Vagina (tissue), 2 donors: ENCODE measurements around the gene PLSCR1. TPM values are rescaled to one million over a fixed set of nuclear protein-coding genes. Genes with fewer than 3 reads are reported as not detected.
"Not testable (repeated sequence)": the region's sequence is repeated elsewhere in the genome, so short reads cannot be mapped to it uniquely, and the experiment has no call there.

Source experiments
- DNase-seq, 2 donors: peaks; one replicate each; pipeline ENCODE4 v3.0.0-alpha.2; 2017; ENCODE audit errors: extremely low spot score in 2 of 2
- H3K27ac ChIP-seq: fragments of 200-600 bp; sonication (generic); one replicate; pipeline ENCODE4 v1.5.1; 2019
- H3K27me3 ChIP-seq: fragments of 200-600 bp; sonication (generic); one replicate; pipeline ENCODE4 v1.5.1; 2019
- H3K36me3 ChIP-seq, 2 donors: fragments of 200-600 bp; sonication (generic); one replicate each; pipeline ENCODE4 v1.5.1; 2017 to 2019
- H3K4me1 ChIP-seq: fragments of 200-600 bp; sonication (generic); one replicate; pipeline ENCODE4 v1.5.1; 2019
- H3K4me3 ChIP-seq, 2 donors: fragments of 200-600 bp; sonication (generic); 1 replicate in 1 of 2; 2 replicates in 1 of 2; pipeline ENCODE4 v1.5.1; 2016 to 2019
- H3K9me3 ChIP-seq: fragments of 200-600 bp; sonication (generic); one replicate; pipeline ENCODE4 v1.5.1; 2019
- POLR2A ChIP-seq, 2 donors: fragments of 450-650 bp; IDR thresholded peaks; one replicate each; pipeline ENCODE4 v1.6.1; 2017; ENCODE audit warnings: antibody characterized with exemption in 2 of 2, mild to moderate bottlenecking in 2 of 2, moderate library complexity in 2 of 2
- POLR2AphosphoS5 ChIP-seq, 2 donors: sonication (generic); formaldehyde crosslinking; IDR thresholded peaks; one replicate each; pipeline ENCODE4 v1.9.0; 2017; ENCODE audit warnings: antibody characterized with exemption in 2 of 2, mild to moderate bottlenecking in 2 of 2, low read depth in 1 of 2; ENCODE audit not compliant: insufficient read depth in 1 of 2
- intact Hi-C: fragments of 100-400 bp; cut with DNase I; formaldehyde crosslinking; loops from one replicate; pipeline ENCODE4 v1.15.1; 2023
- total RNA-seq: library from RNA; depleted of rRNA; stranded (reverse); fragments of >200 nt; gene quantifications from one replicate; pipeline ENCODE4 v1.2.3, GENCODE V29; 2016
- TF ChIP-seq, protein P1 (sequence below), 3 experiments: fragments of 450-650 bp in 2 of 3; fragments of 200-600 bp in 1 of 3; sonication (generic) in 1 of 3; IDR thresholded peaks; one replicate each; pipeline ENCODE4 v1.5.1; 2017 to 2019; ENCODE audit warnings: antibody characterized with exemption in 3 of 3, mild to moderate bottlenecking in 2 of 3, moderate library complexity in 2 of 3

Gene PLSCR1
- total RNA-seq, 1 donor from 2014 or later = 78.1 TPM

DNA sequence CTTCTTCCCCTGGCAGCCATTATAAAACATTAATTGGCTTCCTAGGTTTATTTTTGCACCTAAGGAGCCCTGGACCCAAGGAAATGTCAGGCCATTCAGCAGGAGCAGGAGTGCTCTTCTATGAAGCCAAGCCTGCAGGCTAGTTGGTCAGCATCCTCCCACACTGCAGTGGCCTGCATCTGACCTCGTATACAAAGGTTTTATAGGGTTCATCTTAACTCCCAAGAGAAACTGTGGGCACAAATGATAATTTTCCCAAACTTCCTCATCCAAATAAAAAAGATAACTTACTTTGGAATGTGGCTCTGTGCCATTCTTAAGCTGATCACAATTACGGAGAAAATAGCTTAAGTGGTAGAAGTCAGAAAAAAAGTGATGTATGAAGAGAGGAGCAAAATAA lies 19.4 kb downstream of the PLSCR1 start:
- Histone ChIP-seq H3K36me3 (peaks cover 0 to 7% of the 10 kb centered on the region in 2 donors), H3K4me1 (no peaks in the 10 kb centered on the region), H3K9me3 (no peaks in the 10 kb centered on the region), H3K27me3 (no peaks in the 10 kb centered on the region), H3K27ac (no peak overlapping the region), H3K4me3 (no peak overlapping the region)
- DNase-seq = no peak
- intact Hi-C loops = no loop called here
- TF ChIP-seq POLR2AphosphoS5 (IDR thresholded peaks at IDR 0.05; ENCODE audit: insufficient read depth in 1 of 2, low read depth in 1 of 2) (no peak), POLR2A (IDR thresholded peaks at IDR 0.05) (no peak)
- TF ChIP-seq, protein P1, sequence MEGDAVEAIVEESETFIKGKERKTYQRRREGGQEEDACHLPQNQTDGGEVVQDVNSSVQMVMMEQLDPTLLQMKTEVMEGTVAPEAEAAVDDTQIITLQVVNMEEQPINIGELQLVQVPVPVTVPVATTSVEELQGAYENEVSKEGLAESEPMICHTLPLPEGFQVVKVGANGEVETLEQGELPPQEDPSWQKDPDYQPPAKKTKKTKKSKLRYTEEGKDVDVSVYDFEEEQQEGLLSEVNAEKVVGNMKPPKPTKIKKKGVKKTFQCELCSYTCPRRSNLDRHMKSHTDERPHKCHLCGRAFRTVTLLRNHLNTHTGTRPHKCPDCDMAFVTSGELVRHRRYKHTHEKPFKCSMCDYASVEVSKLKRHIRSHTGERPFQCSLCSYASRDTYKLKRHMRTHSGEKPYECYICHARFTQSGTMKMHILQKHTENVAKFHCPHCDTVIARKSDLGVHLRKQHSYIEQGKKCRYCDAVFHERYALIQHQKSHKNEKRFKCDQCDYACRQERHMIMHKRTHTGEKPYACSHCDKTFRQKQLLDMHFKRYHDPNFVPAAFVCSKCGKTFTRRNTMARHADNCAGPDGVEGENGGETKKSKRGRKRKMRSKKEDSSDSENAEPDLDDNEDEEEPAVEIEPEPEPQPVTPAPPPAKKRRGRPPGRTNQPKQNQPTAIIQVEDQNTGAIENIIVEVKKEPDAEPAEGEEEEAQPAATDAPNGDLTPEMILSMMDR (IDR thresholded peaks at IDR 0.05) = no peak

GRCh38 chr3:146523531-146523930 lies 20.9 kb downstream of the PLSCR1 start:
- intact Hi-C loops = no loop called here
- H3K4me1 ChIP-seq = no peaks in the 10 kb centered on the region
- H3K27ac ChIP-seq = no peak overlapping the region
- no peak for DNase-seq
- TF ChIP-seq POLR2A (IDR thresholded peaks at IDR 0.05) (no peak), POLR2AphosphoS5 (IDR thresholded peaks at IDR 0.05; ENCODE audit: insufficient read depth in 1 of 2, low read depth in 1 of 2) (no peak)
- TF ChIP-seq, protein P1 (IDR thresholded peaks at IDR 0.05) = no peak
- H3K36me3 ChIP-seq = peaks cover 0 to 7% of the 10 kb centered on the region in 2 donors
- no peaks in the 10 kb centered on the region for H3K27me3 ChIP-seq
- H3K4me3 ChIP-seq = no peak overlapping the region
- no peaks in the 10 kb centered on the region for H3K9me3 ChIP-seq

DNA sequence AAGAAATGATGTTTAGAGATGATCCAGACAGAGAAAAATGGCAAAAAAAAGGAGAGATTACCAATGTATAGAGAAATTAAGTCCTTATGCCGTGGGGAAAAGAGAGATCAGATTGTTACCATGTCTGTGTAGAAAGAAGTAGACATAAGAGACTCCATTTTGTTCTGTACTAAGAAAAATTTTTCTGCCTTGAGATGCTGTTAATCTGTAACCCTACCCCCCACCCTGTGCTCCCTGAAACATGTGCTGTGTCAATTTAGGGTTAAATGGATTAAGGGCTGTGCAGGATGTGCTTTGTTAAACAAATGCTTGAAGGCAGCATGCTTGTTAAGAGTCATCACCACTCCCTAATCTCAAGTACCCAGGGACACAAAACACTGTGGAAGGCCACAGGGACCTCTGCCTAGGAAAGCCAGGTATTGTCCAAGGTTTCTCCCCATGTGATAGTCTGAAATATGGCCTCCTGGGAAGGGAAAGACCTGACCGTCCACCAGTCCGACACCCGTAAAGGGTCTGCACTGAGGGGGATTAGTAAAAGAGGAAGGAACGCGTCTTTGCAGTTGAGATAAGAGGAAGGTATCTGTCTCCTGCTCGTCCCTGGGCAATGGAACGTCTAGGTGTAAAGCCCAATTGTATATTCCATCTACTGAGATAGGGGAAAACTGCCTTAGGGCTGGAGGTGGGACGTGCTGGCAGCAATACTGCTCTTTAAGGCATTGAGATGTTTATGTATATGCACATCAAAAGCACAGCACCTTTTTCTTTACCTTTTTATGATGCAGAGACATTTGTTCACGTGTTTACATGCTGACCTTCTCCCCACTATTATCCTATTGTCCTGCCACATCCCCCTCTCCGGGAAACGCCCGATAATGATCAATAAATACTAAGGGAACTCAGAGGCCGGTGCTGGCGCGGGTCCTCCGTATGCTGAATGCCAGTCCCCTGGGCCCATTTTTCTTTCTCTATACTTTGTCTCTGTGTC lies 21.9 kb downstream of the PLSCR1 start:
- intact Hi-C loops, DNase-seq, H3K27me3 ChIP-seq, H3K4me1 ChIP-seq, H3K36me3 ChIP-seq, H3K4me3 ChIP-seq, H3K9me3 ChIP-seq, H3K27ac ChIP-seq: not testable (repeated sequence)

GRCh38 chr3:146521394-146521793 lies 23.0 kb downstream of the PLSCR1 start:
- no peaks in the 10 kb centered on the region for H3K27me3 ChIP-seq
- TF ChIP-seq POLR2A (IDR thresholded peaks at IDR 0.05) (no peak), POLR2AphosphoS5 (IDR thresholded peaks at IDR 0.05; ENCODE audit: insufficient read depth in 1 of 2, low read depth in 1 of 2) (no peak)
- TF ChIP-seq, protein P1 (IDR thresholded peaks at IDR 0.05) = no peak
- no peak overlapping the region for H3K27ac ChIP-seq
- DNase-seq = no peak
- intact Hi-C loops = no loop called here
- no peak overlapping the region for H3K4me3 ChIP-seq
- H3K9me3 ChIP-seq = no peaks in the 10 kb centered on the region
- H3K4me1 ChIP-seq = no peaks in the 10 kb centered on the region
- H3K36me3 ChIP-seq = peaks cover 0 to 3% of the 10 kb centered on the region in 2 donors

GRCh38 chr3:146519810-146520209 lies 24.6 kb downstream of the PLSCR1 start:
- H3K36me3 ChIP-seq = peaks cover 0 to 3% of the 10 kb centered on the region in 2 donors
- no peaks in the 10 kb centered on the region for H3K4me1 ChIP-seq
- H3K27ac ChIP-seq = no peak overlapping the region
- H3K4me3 ChIP-seq = no peak overlapping the region
- H3K27me3 ChIP-seq = no peaks in the 10 kb centered on the region
- no peaks in the 10 kb centered on the region for H3K9me3 ChIP-seq
- intact Hi-C loops = no loop called here
- TF ChIP-seq POLR2AphosphoS5 (IDR thresholded peaks at IDR 0.05; ENCODE audit: insufficient read depth in 1 of 2, low read depth in 1 of 2) (no peak), POLR2A (IDR thresholded peaks at IDR 0.05) (no peak)
- TF ChIP-seq, protein P1 (IDR thresholded peaks at IDR 0.05) = no peak
- DNase-seq = no peak
